ENCODE measurements around the gene APIP.

Gene APIP

DNA sequence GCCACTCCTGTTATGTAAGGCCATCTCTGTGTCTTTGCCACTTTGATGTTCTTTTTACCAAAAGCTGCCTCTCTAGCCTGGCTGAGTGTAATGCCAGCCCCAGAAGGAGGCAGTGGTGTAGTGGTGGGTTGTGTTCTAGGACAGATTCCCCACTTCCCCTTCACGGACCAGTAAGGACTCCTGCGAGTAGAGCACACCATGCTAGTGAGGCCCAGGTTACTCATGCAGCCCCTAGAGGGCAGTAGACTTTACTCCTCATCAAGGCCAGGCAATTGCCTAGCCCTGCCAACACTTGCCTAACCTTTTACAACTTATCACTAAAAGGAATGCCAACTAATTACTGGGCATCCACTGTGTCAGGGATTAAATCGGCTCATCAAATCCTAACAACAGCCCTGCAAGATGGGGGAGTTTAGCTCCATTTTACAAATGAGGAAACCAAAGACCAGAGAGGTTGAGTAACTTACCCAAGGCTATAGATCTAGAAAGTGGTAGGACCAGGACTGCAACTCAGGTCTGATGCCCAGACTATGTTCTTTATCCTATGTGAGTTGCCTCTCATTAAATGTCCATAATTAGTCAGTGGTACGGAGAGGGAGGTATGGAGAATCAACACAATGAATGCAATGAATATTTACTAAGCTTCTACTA lies 75.3 kb downstream of the APIP start:
- no peak for DNase-seq (ENCODE audit: low read depth)

DNA sequence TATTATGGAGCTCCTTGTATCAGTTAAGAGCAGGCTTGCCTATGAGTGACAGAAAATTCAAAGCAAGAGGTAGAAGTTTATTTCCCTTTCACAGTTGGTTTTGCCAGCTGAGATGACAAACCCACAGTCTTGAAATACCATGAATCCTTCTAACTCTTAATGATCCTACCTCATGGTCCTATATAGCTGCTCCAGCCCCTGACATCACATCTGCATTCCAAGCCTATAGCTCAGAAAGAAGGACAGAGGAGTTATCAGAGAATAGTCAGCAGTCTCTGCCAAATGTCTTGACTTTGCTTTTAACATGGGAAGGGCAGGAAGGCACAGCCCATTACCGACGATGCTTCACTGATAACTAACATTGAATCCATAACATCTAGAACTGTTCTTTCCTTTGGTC lies 76.2 kb downstream of the APIP start:
- no peak for DNase-seq (ENCODE audit: low read depth)

DNA sequence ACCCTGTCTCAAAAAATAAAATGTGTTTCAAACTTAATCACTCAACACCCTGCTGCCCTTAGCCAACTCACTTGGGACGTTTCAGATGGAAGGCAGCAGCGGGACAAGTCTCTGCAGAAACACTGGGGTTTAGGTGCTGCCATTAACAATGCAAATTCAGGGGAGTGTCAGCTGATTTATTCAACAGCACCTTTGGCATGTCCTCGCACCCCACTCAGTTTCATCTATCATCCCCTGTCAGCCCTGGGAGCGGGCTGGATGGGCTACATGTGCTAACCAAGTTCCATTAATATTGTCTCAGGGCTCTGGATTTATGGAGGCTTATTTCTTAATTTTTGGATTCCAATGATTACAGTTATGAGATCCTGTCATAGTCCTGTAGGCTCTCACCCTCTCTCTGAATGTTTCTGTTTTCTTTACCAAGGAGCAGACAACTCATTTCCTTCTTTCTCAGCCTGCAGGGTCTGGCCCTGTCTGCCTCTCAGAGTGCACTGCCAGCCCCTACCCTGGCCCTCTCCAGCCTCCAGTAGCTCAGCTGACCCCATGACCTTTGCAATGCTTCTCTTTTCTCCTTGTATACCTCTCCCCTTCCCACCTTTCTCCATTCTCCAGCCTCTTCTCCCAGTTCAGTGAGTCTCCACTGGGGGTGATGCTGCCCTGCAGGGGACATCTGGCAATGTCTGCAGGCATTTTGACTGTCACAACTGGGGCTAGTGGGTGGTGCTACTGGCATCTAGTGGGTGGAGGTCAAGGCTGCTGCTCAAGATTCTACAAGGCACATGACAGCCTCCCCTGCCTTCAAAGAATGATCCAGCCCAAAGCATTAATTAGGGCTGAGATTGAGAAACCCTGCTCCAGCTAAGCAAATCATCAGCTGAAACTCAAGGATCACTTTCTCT lies 79.0 kb downstream of the APIP start:
- DNase-seq (ENCODE audit: low read depth), result no peak

DNA sequence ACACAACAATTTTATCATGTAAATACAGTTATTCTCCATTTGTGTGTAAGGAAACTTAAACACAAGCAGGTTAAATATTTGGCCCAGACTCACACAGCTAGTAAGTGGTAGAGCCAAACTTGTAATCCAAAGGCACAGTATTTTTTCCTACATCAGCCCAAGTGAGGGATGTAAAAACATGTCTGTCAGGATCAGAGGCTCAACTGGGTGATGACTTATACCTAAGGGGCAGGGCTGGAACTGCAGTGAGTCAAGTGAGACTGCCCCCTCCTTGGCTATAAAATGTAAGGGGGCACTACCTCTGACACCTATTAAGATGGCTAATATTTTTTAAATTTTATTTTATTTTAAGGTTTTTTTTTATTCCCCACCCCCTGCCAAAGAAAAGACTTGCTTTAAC lies 82.6 kb downstream of the APIP start:
- DNase-seq (ENCODE audit: low read depth), result no peak
